H1 (cell line): Measurements from ENCODE around the gene MBNL1. TPM values are rescaled to one million over a fixed set of nuclear protein-coding genes. Genes with fewer than 3 reads are reported as not detected.

Experiments
- CTCF ChIA-PET: fragments of 300-600 bp; sonication (Branson Sonifier 250); formaldehyde crosslinking; loops from one replicate; lab custom pipeline; 2021; ENCODE audit not compliant: partially characterized antibody; lab: Charles Lee
- POLR2A ChIA-PET: fragments of 300-600 bp; sonication (Branson Sonifier 250); formaldehyde crosslinking; loops from one replicate; lab custom pipeline; 2021; ENCODE audit warnings: inconsistent platforms; ENCODE audit not compliant: partially characterized antibody; lab: Charles Lee
- DNase-seq, 2 experiments: peaks; one replicate each; pipeline versions ENCODE4 v3.0.0 to v3.0.0-alpha.2; 2010 to 2022; ENCODE audit warnings: low spot score in 2 of 2, low read depth in 1 of 2, mixed read lengths in 1 of 2
- FAIRE-seq: peaks from 2 replicates; lab custom pipeline; 2011; peaks lifted over from hg19 to GRCh38; lab: Jason Lieb, UNC
- H2AFZ ChIP-seq: 2 replicates; pipeline ENCODE4 v1.8.1; 2012; ENCODE audit warnings: low read length, inconsistent platforms
- H2AK5ac ChIP-seq: 2 replicates; pipeline ENCODE4 v1.6.1; 2013; ENCODE audit warnings: low read depth, low read length
- H2BK120ac ChIP-seq: replicated peaks from 2 replicates; pipeline ENCODE3; 2013; ENCODE audit warnings: low read depth, low read length, inconsistent platforms
- H2BK12ac ChIP-seq: 2 replicates; pipeline ENCODE4 v1.6.1; 2013; ENCODE audit warnings: low read depth, low read length
- H2BK15ac ChIP-seq: 2 replicates; pipeline ENCODE4 v1.6.1; 2013; ENCODE audit warnings: low read length
- H2BK20ac ChIP-seq: 2 replicates; pipeline ENCODE4 v1.6.1; 2013; ENCODE audit warnings: low read length
- H2BK5ac ChIP-seq: 2 replicates; pipeline ENCODE4 v1.6.1; 2013; ENCODE audit warnings: low read depth, low read length
- H3K14ac ChIP-seq: 2 replicates; pipeline ENCODE4 v1.6.1; 2013; ENCODE audit warnings: inconsistent platforms; ENCODE audit not compliant: insufficient read length
- H3K18ac ChIP-seq: 2 replicates; pipeline ENCODE4 v1.6.1; 2013; ENCODE audit warnings: low read length; ENCODE audit errors: extremely low read depth
- H3K23ac ChIP-seq: 2 replicates; pipeline ENCODE4 v1.6.1; 2013; ENCODE audit warnings: inconsistent platforms; ENCODE audit not compliant: insufficient read length
- H3K23me2 ChIP-seq: 2 replicates; pipeline ENCODE4 v1.6.1; 2013; ENCODE audit warnings: low read depth, low read length
- H3K27ac ChIP-seq: 2 replicates; pipeline ENCODE4 v1.6.1; 2011; ENCODE audit warnings: low read depth, low read length, inconsistent platforms
- H3K27me3 ChIP-seq, 4 experiments: replicated peaks in 1 of 4; 1 replicate in 1 of 4; 2 replicates in 3 of 4; pipeline versions ENCODE4 v1.6.1 to v1.8.1; 2011 to 2013; ENCODE audit warnings: low read length in 3 of 4, mild to moderate bottlenecking in 3 of 4, inconsistent platforms in 2 of 4, mixed read lengths in 2 of 4, moderate library complexity in 1 of 4; ENCODE audit not compliant: control insufficient read depth in 3 of 4, insufficient read depth in 3 of 4; ENCODE audit errors: extremely low read depth in 1 of 4
- H3K36me3 ChIP-seq, 4 experiments: 2 replicates each; pipeline versions ENCODE4 v1.6.1 to v1.8.1; 2011 to 2013; ENCODE audit warnings: mild to moderate bottlenecking in 4 of 4, low read length in 3 of 4, moderate library complexity in 2 of 4, control low read depth in 1 of 4, inconsistent platforms in 1 of 4; ENCODE audit not compliant: insufficient read depth in 4 of 4, control insufficient read depth in 2 of 4
- H3K4ac ChIP-seq: replicated peaks from 2 replicates; pipeline ENCODE3; 2013; ENCODE audit warnings: low read length, low read depth, mixed read lengths, inconsistent platforms; ENCODE audit not compliant: insufficient read length
- H3K4me1 ChIP-seq, 4 experiments: replicated peaks in 1 of 4; 1 replicate in 1 of 4; 2 replicates in 3 of 4; pipeline versions ENCODE4 v1.6.1 to v1.8.1; 2011 to 2013; ENCODE audit warnings: low read length in 3 of 4, inconsistent platforms in 2 of 4, mixed read lengths in 1 of 4; ENCODE audit not compliant: insufficient read depth in 4 of 4, control insufficient read depth in 3 of 4
- H3K4me2 ChIP-seq, 2 experiments: 2 replicates each; pipeline versions ENCODE4 v1.6.1 to v1.8.1; 2011 to 2013; ENCODE audit warnings: low read depth in 2 of 2, low read length in 2 of 2, control low read depth in 1 of 2, inconsistent platforms in 1 of 2, mild to moderate bottlenecking in 1 of 2; ENCODE audit not compliant: insufficient read depth in 1 of 2
- H3K4me3 ChIP-seq, 4 experiments: fragments of 200-600, 300-600 bp in 1 of 4; sonication (generic), shearing (Covaris generic), sonication (Bioruptor Twin) in 1 of 4; 2 replicates each; pipeline versions ENCODE4 v1.5.1 to v1.8.1; 2011 to 2016; ENCODE audit warnings: low read length in 4 of 4, low read depth in 3 of 4, control low read depth in 2 of 4, inconsistent platforms in 2 of 4, mild to moderate bottlenecking in 2 of 4, mixed read lengths in 1 of 4, moderate library complexity in 1 of 4; ENCODE audit not compliant: insufficient read depth in 2 of 4; ENCODE audit errors: extremely low read depth in 1 of 4
- H3K56ac ChIP-seq: replicated peaks from 2 replicates; pipeline ENCODE3; 2013; ENCODE audit warnings: low read depth, mild to moderate bottlenecking, mixed read lengths, low read length, inconsistent platforms; ENCODE audit not compliant: insufficient read length
- H3K79me1 ChIP-seq: 2 replicates; pipeline ENCODE4 v1.6.1; 2013; ENCODE audit warnings: low read depth, low read length, control low read depth
- H3K79me2 ChIP-seq, 2 experiments: 2 replicates each; pipeline versions ENCODE4 v1.6.1 to v1.8.1; 2012 to 2013; ENCODE audit warnings: low read length in 2 of 2, mild to moderate bottlenecking in 2 of 2, inconsistent platforms in 1 of 2; ENCODE audit not compliant: insufficient read depth in 2 of 2, control insufficient read depth in 1 of 2
- H3K9ac ChIP-seq, 4 experiments: replicated peaks in 1 of 4; 1 replicate in 1 of 4; 2 replicates in 3 of 4; pipeline versions ENCODE4 v1.6.1 to v1.8.1; 2011 to 2013; ENCODE audit warnings: low read depth in 3 of 4, low read length in 3 of 4, control low read depth in 2 of 4, mild to moderate bottlenecking in 2 of 4, moderate library complexity in 2 of 4, inconsistent platforms in 1 of 4; ENCODE audit errors: extremely low read depth in 1 of 4
- H3K9me3 ChIP-seq, 2 experiments: 2 replicates each; pipeline versions ENCODE4 v1.6.1 to v1.8.1; 2012 to 2013; ENCODE audit warnings: mild to moderate bottlenecking in 2 of 2, moderate library complexity in 2 of 2, control low read depth in 1 of 2, inconsistent platforms in 1 of 2, low read depth in 1 of 2, low read length in 1 of 2, mixed read lengths in 1 of 2; ENCODE audit not compliant: insufficient read depth in 2 of 2
- H4K20me1 ChIP-seq, 2 experiments: replicated peaks in 1 of 2; 2 replicates each; pipeline versions ENCODE3 to v1.8.1; 2011 to 2013; ENCODE audit warnings: inconsistent platforms in 2 of 2, low read length in 2 of 2, mild to moderate bottlenecking in 1 of 2; ENCODE audit not compliant: insufficient read depth in 2 of 2, control insufficient read depth in 1 of 2
- H4K5ac ChIP-seq: 2 replicates; pipeline ENCODE4 v1.6.1; 2013; ENCODE audit warnings: low read length, low read depth, mixed read lengths, inconsistent platforms; ENCODE audit not compliant: insufficient read length
- H4K8ac ChIP-seq: 2 replicates; pipeline ENCODE4 v1.8.0; 2013; ENCODE audit warnings: mild to moderate bottlenecking, moderate library complexity, low read length, inconsistent platforms; ENCODE audit not compliant: insufficient read depth; ENCODE audit errors: extremely low read depth
- H4K91ac ChIP-seq: replicated peaks from 2 replicates; pipeline ENCODE3; 2013; ENCODE audit warnings: low read length, mixed read lengths, inconsistent platforms; ENCODE audit not compliant: insufficient read length
- ASH2L ChIP-seq: fragments of 200-600, 300-600 bp; sonication (generic); IDR thresholded peaks from one replicate; pipeline ENCODE4 v1.7.1; 2017; ENCODE audit warnings: low read length
- CBX5 ChIP-seq: fragments of 300-800, 300-1000 bp; sonication (generic); IDR thresholded peaks from 2 replicates; pipeline ENCODE4 v1.7.1; 2016; ENCODE audit warnings: antibody characterized with exemption, low read length, low read depth
- EP300 ChIP-seq, 2 experiments: IDR thresholded peaks; 1 replicate in 1 of 2; 2 replicates in 1 of 2; pipeline ENCODE4 v1.6.1; 2011 to 2012; ENCODE audit warnings: low read depth in 2 of 2, low read length in 2 of 2, mild to moderate bottlenecking in 2 of 2, borderline replicate concordance in 1 of 2, inconsistent platforms in 1 of 2, moderate library complexity in 1 of 2
- JUN ChIP-seq: IDR thresholded peaks from 2 replicates; pipeline ENCODE4 v1.6.1; 2011; ENCODE audit warnings: low read depth, mild to moderate bottlenecking, improper control_type of control experiment, low read length
- NRF1 ChIP-seq: IDR thresholded peaks from 2 replicates; pipeline ENCODE4 v1.6.1; 2011; ENCODE audit warnings: mild to moderate bottlenecking, low read depth, low read length, improper control_type of control experiment
- RXRA ChIP-seq: IDR thresholded peaks from 2 replicates; pipeline ENCODE4 v1.6.1; 2011; ENCODE audit warnings: low read depth, mild to moderate bottlenecking, low read length, moderate library complexity; ENCODE audit not compliant: insufficient read depth
- SIN3A ChIP-seq, 2 experiments: IDR thresholded peaks in 1 of 2; conservative IDR thresholded peaks in 1 of 2; 2 replicates each; pipeline ENCODE4 v1.6.1; 2011 to 2012; ENCODE audit warnings: low read length in 2 of 2, improper control_type of control experiment in 1 of 2, low read depth in 1 of 2, mild to moderate bottlenecking in 1 of 2
- TBP ChIP-seq: IDR thresholded peaks from 2 replicates; pipeline ENCODE4 v1.6.1; 2011; ENCODE audit warnings: low read depth, low read length, improper control_type of control experiment
- WGBS, 2 experiments: shearing (Covaris generic) in 1 of 2; methylation state at CpG; one replicate each; pipeline versions ENCODE4 v1.1.6 to v1.1.7; 2013 to 2015; ENCODE audit warnings: low lambda C conversion rate in 2 of 2, mixed read lengths in 2 of 2, inconsistent platforms in 1 of 2, low coverage in 1 of 2, missing lambda C conversion rate in 1 of 2; ENCODE audit not compliant: insufficient replicate concordance in 2 of 2, insufficient coverage in 1 of 2, insufficient read length in 1 of 2; ENCODE audit errors: extremely low coverage in 1 of 2, missing lambda C conversion rate in 1 of 2; 5-methylcytosine and 5-hydroxymethylcytosine counted together
- polyA plus RNA-seq, 7 experiments: library from polyadenylated mRNA; depleted of rRNA in 3 of 7; stranded (reverse) in 5 of 7; unstranded in 2 of 7; fragments of >200 nt in 5 of 7; fragments of 200-250 nt in 2 of 7; gene quantifications; 1 replicate in 5 of 7; 2 replicates in 1 of 7; 4 replicates in 1 of 7; pipeline versions ENCODE4 v1.2.1 to v1.2.3, GENCODE V29; 2011 to 2013; ENCODE audit warnings: missing spikeins in 2 of 7, mixed read lengths in 2 of 7
- total RNA-seq: library from RNA; stranded (reverse); fragmentation: NEBNext Ultra II Directional; extraction: Animal tissue kit (Norgen Biotek cat#: 25700); gene quantifications from 2 replicates; pipeline ENCODE4 v1.2.1, GENCODE V29; 2021

Gene MBNL1
- total and polyA plus RNA-seq, 2 of the 8 experiments (the other 6 are each of a cell fraction or from before 2014, with no cell fraction given), result 5.0 to 16.4 TPM

DNA sequence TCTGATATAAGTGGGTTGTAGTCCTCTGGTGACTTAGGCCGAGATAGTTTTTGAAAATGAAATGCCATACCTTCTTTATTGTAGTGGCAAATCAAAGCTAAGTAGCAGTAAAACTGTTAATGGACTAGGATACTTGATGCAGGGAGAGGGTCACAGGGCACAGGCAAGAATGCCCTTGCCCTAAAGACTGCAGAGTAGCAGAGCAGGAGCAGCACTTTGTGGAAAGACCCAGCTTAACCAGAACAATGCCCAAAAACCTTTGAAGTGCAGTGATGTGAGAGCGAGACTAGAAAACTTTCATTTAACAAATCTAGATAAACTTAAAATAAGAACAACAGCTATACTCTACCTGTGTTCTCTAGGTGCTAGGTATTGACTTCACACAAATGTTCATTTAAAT, 121.9 kb downstream of the MBNL1 start:
- Histone ChIP-seq H3K4me3 (no peak overlapping the region), H3K23ac (no peak overlapping the region), H3K4ac (no peak overlapping the region), H3K9ac (no peak overlapping the region), H3K4me2 (no peak overlapping the region), H3K79me1 (0 out of 2 replicates have a peak, but pooled peaks cover under 1% of the 10 kb centered on the region), H2BK5ac (no peak overlapping the region), H2BK15ac (no peak overlapping the region), H2BK120ac (no peak overlapping the region), H3K56ac (no peak overlapping the region), H4K91ac (no peak overlapping the region), H3K18ac (no peak overlapping the region), H2BK20ac (no peak overlapping the region), H3K4me1 (peaks cover 0 to 14% (median 7%) of the 10 kb centered on the region in 4 experiments; a peak in 4 of 7 replicates), H3K27ac (no peak overlapping the region), H2AFZ (no peak overlapping the region), H3K27me3 (no peaks in the 10 kb centered on the region), H3K36me3 (no peaks in the 10 kb centered on the region), H3K23me2 (no peaks in the 10 kb centered on the region), H3K9me3 (no peaks in the 10 kb centered on the region), H4K20me1 (no peaks in the 10 kb centered on the region), H2AK5ac (no peak overlapping the region), H3K79me2 (peaks cover 0 to 36% of the 10 kb centered on the region in 2 experiments; a peak in 2 of 4 replicates), H4K8ac (no peak overlapping the region), H2BK12ac (no peak overlapping the region), H4K5ac (no peak overlapping the region), H3K14ac (no peak overlapping the region)
- POLR2A ChIA-PET, result interaction anchor here (0.9 kb wide), 1 partner anchor 11 kb away, joined by 3 read pairs; no protein-coding TSS in a partner anchor
- TF ChIP-seq NRF1 (no peak), EP300 (IDR thresholded peaks at IDR 0.05; ENCODE audit: borderline replicate concordance in 1 of 2, low read depth in 2 of 2, low read length in 2 of 2) (no peak), SIN3A (conservative IDR thresholded peaks at IDR 0.05 in 1 of 2, IDR thresholded peaks at IDR 0.05 in 1 of 2; ENCODE audit: low read depth in 1 of 2, low read length in 2 of 2) (no peak), CBX5 (no peak), RXRA (no peak), ASH2L (no peak), TBP (no peak), JUN (no peak)
- DNase-seq, result no peak
- CTCF ChIA-PET, result interaction anchor here (0.7 to 1.5 kb wide), 5 partner anchors 9 to 117 kb away, joined by 3 to 7 read pairs (median 4); no protein-coding TSS in a partner anchor
- FAIRE-seq, result no peak
- WGBS, 2 experiments, result 82% methylated on average over 2 of the region's 2 CpGs; no CpG with 5 or more reads in 1 of the 2 experiments
